Neutrophil (primary cell): ENCODE measurements around the gene SDR39U1.

Experiments
- H3K27ac ChIP-seq: fragments of 200-600 bp; sonication (generic); 2 replicates; pipeline ENCODE4 v1.5.1; 2016; ENCODE audit warnings: mild to moderate bottlenecking, moderate library complexity
- H3K27me3 ChIP-seq: fragments of 200-600 bp; sonication (generic); 2 replicates; pipeline ENCODE4 v1.6.0; 2016; ENCODE audit warnings: mild to moderate bottlenecking
- H3K36me3 ChIP-seq: fragments of 200-600 bp; sonication (generic); 2 replicates; pipeline ENCODE4 v1.5.1; 2017
- H3K4me1 ChIP-seq, 2 experiments: fragments of 200-600 bp in 1 of 2; sonication (generic) in 1 of 2; 1 replicate in 1 of 2; 2 replicates in 1 of 2; pipeline versions ENCODE4 v1.5.1 to v1.6.1; 2013 to 2016; ENCODE audit warnings: low read depth in 1 of 2, low read length in 1 of 2, mild to moderate bottlenecking in 1 of 2, moderate library complexity in 1 of 2; ENCODE audit not compliant: control insufficient read depth in 1 of 2, insufficient read depth in 1 of 2
- H3K4me3 ChIP-seq, 2 experiments: fragments of 200-600 bp in 1 of 2; sonication (generic) in 1 of 2; 1 replicate in 1 of 2; 2 replicates in 1 of 2; pipeline ENCODE4 v1.5.1; 2013 to 2016; ENCODE audit warnings: low read depth in 1 of 2, low read length in 1 of 2, mild to moderate bottlenecking in 1 of 2, moderate library complexity in 1 of 2
- H3K9me3 ChIP-seq: fragments of 200-600 bp; sonication (generic); 2 replicates; pipeline ENCODE4 v1.5.1; 2016
- CTCF ChIP-seq: fragments of 200-600 bp; sonication (generic); IDR thresholded peaks from 2 replicates; pipeline ENCODE4 v1.5.1; 2016; ENCODE audit warnings: antibody characterized with exemption

The SDR39U1 gene

DNA sequence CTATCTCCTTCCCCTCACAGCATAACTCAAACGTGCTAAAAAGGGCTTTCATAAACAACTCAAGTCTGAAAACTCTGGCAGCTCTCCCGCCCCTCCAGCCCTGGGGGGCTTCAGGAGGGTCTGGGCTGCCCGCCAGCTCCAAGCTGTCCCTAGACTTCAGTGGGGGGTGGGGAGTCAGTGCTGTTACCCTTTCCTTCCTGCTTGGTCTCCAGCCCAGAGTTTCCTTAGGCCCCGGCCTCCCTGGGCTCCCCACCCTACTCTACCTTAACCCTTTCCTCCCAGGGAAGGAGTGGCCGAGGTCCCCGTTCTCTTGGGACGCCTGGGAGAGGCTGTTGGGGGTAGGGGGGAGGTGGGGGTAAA is 44.3 kb downstream of the SDR39U1 start:
- peaks cover 21% of the 10 kb centered on the region for H3K27me3 ChIP-seq

DNA sequence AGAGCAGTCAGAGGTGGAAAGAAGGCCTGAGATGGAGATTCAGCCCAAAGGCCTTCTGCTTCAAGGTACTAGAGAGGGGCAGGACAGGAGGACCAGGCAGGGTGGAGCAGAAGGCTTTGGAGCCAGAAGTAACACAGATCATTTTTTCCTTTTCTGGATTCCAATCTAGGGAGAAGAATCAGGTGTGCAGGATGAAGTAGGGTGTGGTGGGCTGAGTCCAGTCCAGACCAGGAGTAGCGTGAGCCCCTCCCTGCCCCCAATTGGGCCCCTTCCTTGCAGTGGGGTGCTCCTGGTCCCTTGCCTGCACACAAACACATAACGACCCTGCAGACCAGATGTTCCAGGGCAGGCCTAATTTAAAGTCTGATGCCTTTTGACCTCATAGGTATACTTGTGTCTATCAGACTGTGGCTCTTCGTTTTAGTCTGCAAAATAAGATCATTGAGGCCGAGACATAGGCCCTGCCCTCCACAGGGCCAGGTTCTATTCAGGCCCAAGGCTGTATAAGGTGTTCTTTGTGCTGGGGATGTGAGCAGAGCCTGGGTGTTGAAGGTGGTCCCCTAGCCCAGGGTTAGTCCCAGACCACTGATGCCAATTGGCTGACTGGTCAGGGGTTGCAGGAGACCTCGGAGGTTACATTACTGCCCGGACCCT is 44.8 kb downstream of the SDR39U1 start:
- Histone ChIP-seq H3K36me3 (no peaks in the 10 kb centered on the region), H3K4me1 (peaks cover 6 to 13% of the 10 kb centered on the region in 2 experiments), H3K4me3 (no peak overlapping the region), H3K27me3 (peaks cover 21% of the 10 kb centered on the region), H3K27ac (no peak overlapping the region), H3K9me3 (no peaks in the 10 kb centered on the region)
- no peak for TF ChIP-seq CTCF

More for the DNA sequence above, 44.3 kb downstream of the SDR39U1 start:
- peaks cover 6 to 13% of the 10 kb centered on the region in 2 experiments for H3K4me1 ChIP-seq
- H3K36me3 ChIP-seq: no peaks in the 10 kb centered on the region
- H3K4me3 ChIP-seq: peak overlapping the region in 1 of 2 experiments; percentile 51
- no peak for TF ChIP-seq CTCF
- H3K9me3 ChIP-seq: no peaks in the 10 kb centered on the region
- H3K27ac ChIP-seq: no peak overlapping the region

- Histone ChIP-seq H3K4me1 (peaks cover 6 to 19% of the 10 kb centered on the region in 2 experiments), H3K27me3 (peaks cover 21% of the 10 kb centered on the region), H3K27ac (no peak overlapping the region), H3K36me3 (no peaks in the 10 kb centered on the region), H3K4me3 (no peak overlapping the region), H3K9me3 (no peaks in the 10 kb centered on the region)
- no peak for TF ChIP-seq CTCF
Measured at GRCh38 chr14:24395609-24396582, 46.7 kb downstream of the SDR39U1 start.

DNA sequence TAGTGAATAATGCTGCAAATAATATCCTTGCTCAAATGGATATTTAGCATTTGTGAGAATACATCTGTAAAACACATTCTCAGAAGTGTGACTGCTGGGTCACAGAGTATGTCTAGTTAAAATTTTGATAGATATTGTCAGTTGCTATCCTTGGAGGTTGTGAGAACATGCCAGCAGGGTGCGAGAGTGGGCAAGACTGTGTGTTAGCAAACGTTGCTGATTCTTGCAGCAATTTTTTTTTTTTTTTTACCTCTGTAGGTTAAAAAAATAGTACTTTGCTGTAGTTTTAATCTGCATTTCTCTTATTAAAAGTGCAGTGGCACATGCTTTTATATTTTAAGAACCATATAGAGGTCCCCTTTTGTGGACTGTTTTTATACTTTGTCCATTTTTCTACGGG is 48.3 kb downstream of the SDR39U1 start:
- no peak for TF ChIP-seq CTCF
- peaks cover 13 to 30% of the 10 kb centered on the region in 2 experiments for H3K4me1 ChIP-seq
- H3K36me3 ChIP-seq: no peaks in the 10 kb centered on the region
- no peak overlapping the region for H3K27ac ChIP-seq
- no peaks in the 10 kb centered on the region for H3K9me3 ChIP-seq
- H3K27me3 ChIP-seq: peaks cover 13% of the 10 kb centered on the region
- H3K4me3 ChIP-seq: no peak overlapping the region

GRCh38 chr14:24392325-24393091 is 50.1 kb downstream of the SDR39U1 start:
- Histone ChIP-seq H3K27ac (no peak overlapping the region), H3K27me3 (no peaks in the 10 kb centered on the region), H3K36me3 (no peaks in the 10 kb centered on the region), H3K9me3 (no peaks in the 10 kb centered on the region), H3K4me3 (no peak overlapping the region), H3K4me1 (peaks cover 15 to 28% of the 10 kb centered on the region in 2 experiments)
- TF ChIP-seq CTCF: no peak
